SK-N-SH (cell line): ENCODE data around the gene EIF1. TPM values are rescaled to one million over a fixed set of nuclear protein-coding genes. Genes with fewer than 3 reads are reported as not detected.
A peak's percentile ranks its signal among the peaks of the same experiment; 100 is the strongest.

Source experiments
- CTCF ChIA-PET: fragments of 300-600, 350-600 bp; formaldehyde crosslinking; extraction: SDS; loops from one replicate; lab custom pipeline; 2021; lab: Yijun Ruan, JAX
- POLR2A ChIA-PET: fragments of 350-600 bp; sonication (Branson Sonifier 250); formaldehyde crosslinking; extraction: SDS; loops from one replicate; lab custom pipeline; 2020; ENCODE audit warnings: antibody characterized with exemption, inconsistent platforms; lab: Yijun Ruan, JAX
- DNase-seq: peaks from one replicate; pipeline ENCODE4 v3.0.0; 2012
- H2AFZ ChIP-seq: fragments of 200-600 bp; sonication (generic); 2 replicates; pipeline ENCODE4 v1.8.1; 2016; ENCODE audit warnings: antibody characterized with exemption, mild to moderate bottlenecking, low read depth
- H3F3A ChIP-seq: fragments of 200-600 bp; sonication (generic); replicated peaks from 2 replicates; pipeline ENCODE3; 2016; ENCODE audit warnings: antibody characterized with exemption, mild to moderate bottlenecking; ENCODE audit not compliant: insufficient read depth
- H3K27ac ChIP-seq, 2 experiments: fragments of 200-500 bp in 1 of 2; fragments of 200-600 bp in 1 of 2; sonication (Bioruptor generic) in 1 of 2; sonication (generic), shearing (Covaris generic) in 1 of 2; 2 replicates each; pipeline versions ENCODE4 v1.5.1 to v1.6.1; 2014 to 2016; ENCODE audit warnings: low read depth in 2 of 2, inconsistent platforms in 1 of 2, low read length in 1 of 2, mild to moderate bottlenecking in 1 of 2, mixed read lengths in 1 of 2
- H3K27me3 ChIP-seq: fragments of 200-600 bp; sonication (generic), shearing (Covaris generic); 2 replicates; pipeline ENCODE4 v1.6.1; 2016; ENCODE audit warnings: mixed run types; ENCODE audit not compliant: insufficient read depth
- H3K36me3 ChIP-seq, 2 experiments: fragments of 200-500 bp in 1 of 2; fragments of 200-600 bp in 1 of 2; sonication (Bioruptor generic) in 1 of 2; sonication (generic) in 1 of 2; replicated peaks in 1 of 2; 2 replicates each; pipeline versions ENCODE3 to v1.5.1; 2014 to 2016; ENCODE audit warnings: low read length in 1 of 2, mild to moderate bottlenecking in 1 of 2; ENCODE audit not compliant: insufficient read depth in 2 of 2, control insufficient read depth in 1 of 2
- H3K4me1 ChIP-seq, 2 experiments: fragments of 200-500 bp in 1 of 2; fragments of 200-600 bp in 1 of 2; sonication (Bioruptor generic) in 1 of 2; sonication (generic), shearing (Covaris generic) in 1 of 2; 2 replicates each; pipeline versions ENCODE4 v1.5.1 to v1.6.1; 2014 to 2016; ENCODE audit warnings: low read depth in 1 of 2, low read length in 1 of 2, mixed run types in 1 of 2; ENCODE audit not compliant: insufficient read depth in 2 of 2, control insufficient read depth in 1 of 2
- H3K4me2 ChIP-seq: fragments of 200-600 bp; sonication (generic), shearing (Covaris generic); 2 replicates; pipeline ENCODE4 v1.6.1; 2017; ENCODE audit warnings: mixed run types
- H3K4me3 ChIP-seq, 2 experiments: fragments of 200-500 bp in 1 of 2; fragments of 200-600 bp in 1 of 2; sonication (Bioruptor generic) in 1 of 2; sonication (generic), shearing (Covaris generic) in 1 of 2; 2 replicates each; pipeline versions ENCODE4 v1.5.1 to v1.8.1; 2014 to 2016; ENCODE audit warnings: low read depth in 2 of 2, inconsistent platforms in 1 of 2, low read length in 1 of 2, mild to moderate bottlenecking in 1 of 2, mixed read lengths in 1 of 2, moderate library complexity in 1 of 2
- H3K79me2 ChIP-seq: fragments of 200-600 bp; sonication (generic); 2 replicates; pipeline ENCODE4 v1.8.1; 2017; ENCODE audit warnings: mild to moderate bottlenecking; ENCODE audit not compliant: insufficient read depth
- H3K9ac ChIP-seq: fragments of 200-600 bp; sonication (generic); 2 replicates; pipeline ENCODE4 v1.6.1; 2017; ENCODE audit warnings: mixed run types
- H3K9me2 ChIP-seq: fragments of 200-600 bp; sonication (generic); 2 replicates; pipeline ENCODE4 v1.6.1; 2017; ENCODE audit warnings: mixed run types
- H3K9me3 ChIP-seq: fragments of 200-600 bp; sonication (generic); 2 replicates; pipeline ENCODE4 v1.6.1; 2017; ENCODE audit warnings: mixed run types, mild to moderate bottlenecking, moderate library complexity
- H4K20me1 ChIP-seq: fragments of 200-600 bp; sonication (generic); 2 replicates; pipeline ENCODE4 v1.6.1; 2017; ENCODE audit warnings: mild to moderate bottlenecking, mixed run types; ENCODE audit not compliant: insufficient read depth
- CHD2 ChIP-seq: fragments of 150-350 bp; IDR thresholded peaks from 2 replicates; pipeline ENCODE4 v1.6.1; 2018; ENCODE audit warnings: low read length; ENCODE audit not compliant: partially characterized antibody
- CTCF ChIP-seq: fragments of 200-600 bp; sonication (generic); IDR thresholded peaks from 2 replicates; pipeline ENCODE4 v1.6.1; 2017; ENCODE audit warnings: antibody characterized with exemption, mild to moderate bottlenecking, moderate library complexity
- EP300 ChIP-seq, 2 experiments: IDR thresholded peaks; 2 replicates each; pipeline versions ENCODE4 v1.4.0 to v1.6.1; 2012; ENCODE audit warnings: borderline replicate concordance in 1 of 2, low read depth in 1 of 2, low read length in 1 of 2
- FOXM1 ChIP-seq: IDR thresholded peaks from 2 replicates; pipeline ENCODE4 v1.4.0; 2012; ENCODE audit warnings: low read depth, mild to moderate bottlenecking
- GABPA ChIP-seq: IDR thresholded peaks from 2 replicates; pipeline ENCODE4 v1.4.0; 2012; ENCODE audit warnings: low read depth, mild to moderate bottlenecking
- NRF1 ChIP-seq: IDR thresholded peaks from 2 replicates; pipeline ENCODE4 v1.6.1; 2012; ENCODE audit warnings: low read depth, mild to moderate bottlenecking, low read length
- POLR2AphosphoS5 ChIP-seq: IDR thresholded peaks from 2 replicates; pipeline ENCODE4 v1.6.1; 2012; ENCODE audit warnings: low read depth, low read length
- RCOR1 ChIP-seq: fragments of 150-350 bp; IDR thresholded peaks from 2 replicates; pipeline ENCODE4 v1.6.1; 2017; ENCODE audit warnings: antibody characterized with exemption, low read length
- RXRA ChIP-seq: IDR thresholded peaks from 2 replicates; pipeline ENCODE4 v1.4.0; 2012; ENCODE audit warnings: low read depth, mild to moderate bottlenecking, borderline replicate concordance
- YY1 ChIP-seq: IDR thresholded peaks from 2 replicates; pipeline ENCODE4 v1.4.0; 2012; ENCODE audit warnings: low read depth, mild to moderate bottlenecking
- WGBS: methylation state at CpG from one replicate; pipeline ENCODE4 v1.1.6; 2017; ENCODE audit warnings: low lambda C conversion rate; 5-methylcytosine and 5-hydroxymethylcytosine counted together
- polyA plus RNA-seq, 3 experiments: library from polyadenylated mRNA; depleted of rRNA; stranded (reverse); fragments of >200 nt; gene quantifications; 2 replicates each; pipeline ENCODE4 v1.2.3, GENCODE V29; 2012
- TF ChIP-seq, protein P1 (sequence below): fragments of 150-350 bp; IDR thresholded peaks from 2 replicates; pipeline ENCODE4 v1.6.1; 2016; ENCODE audit warnings: mild to moderate bottlenecking, low read depth, low read length
- TF ChIP-seq, protein P2 (sequence below): IDR thresholded peaks from 2 replicates; pipeline ENCODE4; 2012
- TF ChIP-seq, protein P3 (sequence below): IDR thresholded peaks from 2 replicates; pipeline ENCODE4 v1.4.0; 2012; ENCODE audit warnings: low read depth, borderline replicate concordance
- TF ChIP-seq, protein P4 (sequence below): IDR thresholded peaks from 2 replicates; pipeline ENCODE4 v1.4.0; 2012; ENCODE audit warnings: low read depth, borderline replicate concordance

Gene EIF1
- polyA plus RNA-seq, 1 of the 3 experiments (the other 2 are of a cell fraction) = 300 TPM

- DNase-seq = no peak
- TF ChIP-seq RCOR1 (no peak), NRF1 (no peak), CTCF (no peak), POLR2AphosphoS5 (no peak), CHD2 (no peak)
- TF ChIP-seq, protein P1, sequence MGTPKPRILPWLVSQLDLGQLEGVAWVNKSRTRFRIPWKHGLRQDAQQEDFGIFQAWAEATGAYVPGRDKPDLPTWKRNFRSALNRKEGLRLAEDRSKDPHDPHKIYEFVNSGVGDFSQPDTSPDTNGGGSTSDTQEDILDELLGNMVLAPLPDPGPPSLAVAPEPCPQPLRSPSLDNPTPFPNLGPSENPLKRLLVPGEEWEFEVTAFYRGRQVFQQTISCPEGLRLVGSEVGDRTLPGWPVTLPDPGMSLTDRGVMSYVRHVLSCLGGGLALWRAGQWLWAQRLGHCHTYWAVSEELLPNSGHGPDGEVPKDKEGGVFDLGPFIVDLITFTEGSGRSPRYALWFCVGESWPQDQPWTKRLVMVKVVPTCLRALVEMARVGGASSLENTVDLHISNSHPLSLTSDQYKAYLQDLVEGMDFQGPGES = no peak
- TF ChIP-seq, protein P2, sequence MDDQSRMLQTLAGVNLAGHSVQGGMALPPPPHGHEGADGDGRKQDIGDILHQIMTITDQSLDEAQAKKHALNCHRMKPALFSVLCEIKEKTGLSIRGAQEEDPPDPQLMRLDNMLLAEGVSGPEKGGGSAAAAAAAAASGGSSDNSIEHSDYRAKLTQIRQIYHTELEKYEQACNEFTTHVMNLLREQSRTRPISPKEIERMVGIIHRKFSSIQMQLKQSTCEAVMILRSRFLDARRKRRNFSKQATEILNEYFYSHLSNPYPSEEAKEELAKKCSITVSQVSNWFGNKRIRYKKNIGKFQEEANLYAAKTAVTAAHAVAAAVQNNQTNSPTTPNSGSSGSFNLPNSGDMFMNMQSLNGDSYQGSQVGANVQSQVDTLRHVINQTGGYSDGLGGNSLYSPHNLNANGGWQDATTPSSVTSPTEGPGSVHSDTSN = no peak
- TF ChIP-seq, protein P3, sequence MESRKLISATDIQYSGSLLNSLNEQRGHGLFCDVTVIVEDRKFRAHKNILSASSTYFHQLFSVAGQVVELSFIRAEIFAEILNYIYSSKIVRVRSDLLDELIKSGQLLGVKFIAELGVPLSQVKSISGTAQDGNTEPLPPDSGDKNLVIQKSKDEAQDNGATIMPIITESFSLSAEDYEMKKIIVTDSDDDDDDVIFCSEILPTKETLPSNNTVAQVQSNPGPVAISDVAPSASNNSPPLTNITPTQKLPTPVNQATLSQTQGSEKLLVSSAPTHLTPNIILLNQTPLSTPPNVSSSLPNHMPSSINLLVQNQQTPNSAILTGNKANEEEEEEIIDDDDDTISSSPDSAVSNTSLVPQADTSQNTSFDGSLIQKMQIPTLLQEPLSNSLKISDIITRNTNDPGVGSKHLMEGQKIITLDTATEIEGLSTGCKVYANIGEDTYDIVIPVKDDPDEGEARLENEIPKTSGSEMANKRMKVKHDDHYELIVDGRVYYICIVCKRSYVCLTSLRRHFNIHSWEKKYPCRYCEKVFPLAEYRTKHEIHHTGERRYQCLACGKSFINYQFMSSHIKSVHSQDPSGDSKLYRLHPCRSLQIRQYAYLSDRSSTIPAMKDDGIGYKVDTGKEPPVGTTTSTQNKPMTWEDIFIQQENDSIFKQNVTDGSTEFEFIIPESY = no peak
- TF ChIP-seq, all 33 proteins: peak for 0
- POLR2A ChIA-PET = interaction anchor here (1.6 kb wide), 2 partner anchors 46 to 51 kb away, joined by 4 to 5 read pairs; partner anchors contain the start of genes EIF1 and JUP
These were observed 46.2 kb downstream of the EIF1 start for GRCh38 chr17:41734949-41735313.

DNA sequence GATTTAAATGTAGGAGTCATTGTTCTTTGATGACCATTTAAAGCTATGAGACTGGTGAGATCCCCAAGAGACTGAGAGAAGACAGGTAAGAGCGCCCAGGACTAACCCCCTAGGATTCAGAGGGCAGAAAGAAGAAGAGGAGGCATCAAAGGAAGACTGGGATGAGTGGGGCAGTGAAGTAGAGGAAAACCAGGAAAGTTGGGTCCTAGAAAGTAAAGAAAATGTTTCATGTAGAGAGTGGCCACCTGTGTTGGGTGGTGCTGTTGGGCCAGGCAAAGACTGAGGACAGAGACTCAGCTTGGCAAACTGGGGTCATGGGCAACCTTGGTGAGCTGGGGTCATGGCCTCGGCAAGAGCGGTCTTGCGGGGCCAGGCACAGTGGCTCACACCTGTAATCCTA, 47.1 kb downstream of the EIF1 start:
- Histone ChIP-seq H3F3A (no peaks in the 10 kb centered on the region), H3K27me3 (peaks cover 64% of the 10 kb centered on the region), H3K4me3 (no peak overlapping the region), H2AFZ (no peak overlapping the region), H3K79me2 (no peaks in the 10 kb centered on the region), H3K4me2 (no peak overlapping the region), H3K9me3 (no peaks in the 10 kb centered on the region), H3K9ac (no peak overlapping the region), H3K9me2 (no peaks in the 10 kb centered on the region), H4K20me1 (no peaks in the 10 kb centered on the region), H3K36me3 (no peaks in the 10 kb centered on the region), H3K27ac (no peak overlapping the region), H3K4me1 (peaks cover 0 to 15% of the 10 kb centered on the region in 2 experiments; a peak in 1 of 4 replicates)
- POLR2A ChIA-PET = interaction anchor here (1.0 kb wide), 1 partner anchor 51 kb away, joined by 3 read pairs; the partner anchor contains the start of gene JUP
- DNase-seq = no peak
- TF ChIP-seq, protein P4, sequence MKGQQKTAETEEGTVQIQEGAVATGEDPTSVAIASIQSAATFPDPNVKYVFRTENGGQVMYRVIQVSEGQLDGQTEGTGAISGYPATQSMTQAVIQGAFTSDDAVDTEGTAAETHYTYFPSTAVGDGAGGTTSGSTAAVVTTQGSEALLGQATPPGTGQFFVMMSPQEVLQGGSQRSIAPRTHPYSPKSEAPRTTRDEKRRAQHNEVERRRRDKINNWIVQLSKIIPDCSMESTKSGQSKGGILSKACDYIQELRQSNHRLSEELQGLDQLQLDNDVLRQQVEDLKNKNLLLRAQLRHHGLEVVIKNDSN = no peak
- no peak for TF ChIP-seq YY1
- TF ChIP-seq EP300 (IDR thresholded peaks at IDR 0.05; ENCODE audit: borderline replicate concordance in 1 of 2, low read depth in 1 of 2, low read length in 1 of 2) = no peak
- TF ChIP-seq, protein P3 = no peak
- TF ChIP-seq RXRA = no peak
- no peak for TF ChIP-seq FOXM1
- TF ChIP-seq, protein P1 = no peak
- TF ChIP-seq GABPA = no peak
- 59% methylated on average over 4 of the region's 4 CpGs for WGBS
- CTCF ChIA-PET = interaction anchor here (0.9 to 24.8 kb wide), 4 partner anchors 11 to 224 kb away, joined by 3 to 405 read pairs (median 18); partner anchors contain the start of genes FKBP10, JUP and P3H4

More at GRCh38 chr17:41734949-41735313, 46.2 kb downstream of the EIF1 start:
- Histone ChIP-seq H3K9me2 (no peaks in the 10 kb centered on the region), H3K27ac (no peak overlapping the region), H3K4me1 (peaks cover 0 to 15% of the 10 kb centered on the region in 2 experiments; a peak in 1 of 4 replicates), H2AFZ (peak overlapping the region; percentile 47; the same call in 1 of the 2 replicates), H3K4me3 (peak overlapping the region; percentile 43 to 58), H3K9ac (no peak overlapping the region), H3K27me3 (peaks cover 67% of the 10 kb centered on the region), H3K9me3 (no peaks in the 10 kb centered on the region), H3K36me3 (no peaks in the 10 kb centered on the region), H4K20me1 (no peaks in the 10 kb centered on the region), H3F3A (no peaks in the 10 kb centered on the region), H3K79me2 (no peaks in the 10 kb centered on the region), H3K4me2 (peak overlapping the region; percentile 92)
- CTCF ChIA-PET = interaction anchor here (0.7 to 24.8 kb wide), 5 partner anchors 11 to 225 kb away, joined by 3 to 405 read pairs (median 3); partner anchors contain the start of genes FKBP10 and P3H4
- WGBS = 3% methylated on average over 17 of the region's 23 CpGs
